Kidney epithelial cell (primary cell): Measurements from ENCODE around the gene OR1E2. TPM values are rescaled to one million over a fixed set of nuclear protein-coding genes. Genes with fewer than 3 reads are reported as not detected.
"Not testable (repeated sequence)": the region's sequence is repeated elsewhere in the genome, so short reads cannot be mapped to it uniquely, and the experiment has no call there.

Experiments
- DNase-seq: peaks from one replicate; pipeline ENCODE4 v3.0.0-alpha.2; 2010; ENCODE audit warnings: low read depth
- H3K27me3 ChIP-seq: 2 replicates; pipeline ENCODE4 v1.6.0; 2011; ENCODE audit warnings: low read length; ENCODE audit not compliant: control insufficient read depth, insufficient read depth
- H3K36me3 ChIP-seq: 2 replicates; pipeline ENCODE4 v1.5.1; 2011; ENCODE audit warnings: low read length; ENCODE audit not compliant: control insufficient read depth, insufficient read depth
- H3K4me3 ChIP-seq: 2 replicates; pipeline ENCODE4 v1.5.1; 2011; ENCODE audit warnings: low read depth, mild to moderate bottlenecking, control low read depth, low read length
- total RNA-seq: library from RNA; depleted of rRNA; stranded (reverse); fragments of >200 nt; gene quantifications from 2 replicates; pipeline ENCODE4 v1.2.3, GENCODE V29; 2015
- TF ChIP-seq, protein P1 (sequence below): IDR thresholded peaks from 2 replicates; pipeline ENCODE4 v1.5.1; 2011; ENCODE audit warnings: mild to moderate bottlenecking, moderate library complexity, low read length, control low read depth, inconsistent platforms; ENCODE audit not compliant: insufficient read depth, poor library complexity, severe bottlenecking

OR1E2 gene
- total RNA-seq, 1 donor from 2014 or later, result not detected

DNA sequence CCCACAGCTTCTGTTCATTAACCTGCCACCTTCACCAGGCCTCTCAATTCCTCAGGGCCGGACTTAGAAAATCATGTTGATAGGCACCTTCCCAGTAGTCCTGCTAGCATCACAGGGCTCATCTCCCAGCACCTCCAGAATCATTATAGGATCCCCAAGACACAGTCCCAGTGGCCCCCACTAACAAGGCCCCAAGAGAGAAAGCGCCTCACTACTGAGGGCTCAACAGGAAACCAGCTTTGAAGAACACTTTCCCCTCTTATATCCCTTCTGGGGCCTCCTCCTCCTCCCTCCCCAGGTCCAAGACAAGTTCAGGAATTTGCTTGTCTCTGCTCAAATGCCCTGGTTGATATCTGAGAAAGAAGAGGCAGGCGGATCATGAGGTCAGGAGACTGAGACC, 22.6 kb downstream of the OR1E2 start, which contains the start of gene OR3A3:
Gene OR3A3 (plus strand): TSS at position 301 of the 400 bp plus-strand sequence.
- no peak for DNase-seq
- H3K4me3 ChIP-seq, result no peak within 1 kb of the TSS
- TF ChIP-seq, protein P1, sequence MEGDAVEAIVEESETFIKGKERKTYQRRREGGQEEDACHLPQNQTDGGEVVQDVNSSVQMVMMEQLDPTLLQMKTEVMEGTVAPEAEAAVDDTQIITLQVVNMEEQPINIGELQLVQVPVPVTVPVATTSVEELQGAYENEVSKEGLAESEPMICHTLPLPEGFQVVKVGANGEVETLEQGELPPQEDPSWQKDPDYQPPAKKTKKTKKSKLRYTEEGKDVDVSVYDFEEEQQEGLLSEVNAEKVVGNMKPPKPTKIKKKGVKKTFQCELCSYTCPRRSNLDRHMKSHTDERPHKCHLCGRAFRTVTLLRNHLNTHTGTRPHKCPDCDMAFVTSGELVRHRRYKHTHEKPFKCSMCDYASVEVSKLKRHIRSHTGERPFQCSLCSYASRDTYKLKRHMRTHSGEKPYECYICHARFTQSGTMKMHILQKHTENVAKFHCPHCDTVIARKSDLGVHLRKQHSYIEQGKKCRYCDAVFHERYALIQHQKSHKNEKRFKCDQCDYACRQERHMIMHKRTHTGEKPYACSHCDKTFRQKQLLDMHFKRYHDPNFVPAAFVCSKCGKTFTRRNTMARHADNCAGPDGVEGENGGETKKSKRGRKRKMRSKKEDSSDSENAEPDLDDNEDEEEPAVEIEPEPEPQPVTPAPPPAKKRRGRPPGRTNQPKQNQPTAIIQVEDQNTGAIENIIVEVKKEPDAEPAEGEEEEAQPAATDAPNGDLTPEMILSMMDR, result no peak

DNA sequence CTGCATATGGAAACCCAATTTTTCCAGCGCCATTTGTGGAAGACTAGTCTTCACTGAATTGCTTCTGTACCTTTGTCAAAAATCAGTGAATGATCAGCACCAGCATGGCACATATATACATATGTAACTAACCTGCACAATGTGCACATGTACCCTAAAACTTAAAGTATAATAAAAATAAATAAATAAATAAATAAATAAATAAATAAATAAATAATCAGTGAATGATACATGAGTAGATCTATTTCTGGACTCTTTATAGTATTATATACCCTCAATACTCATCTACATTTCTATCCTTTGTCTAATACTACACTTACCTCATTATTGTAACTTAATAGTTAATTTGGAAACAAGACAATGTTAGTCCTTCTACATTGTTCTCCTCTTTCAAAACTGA, 29.8 kb downstream of the OR1E2 start:
- not testable (repeated sequence) for H3K36me3 ChIP-seq, H3K4me3 ChIP-seq, H3K27me3 ChIP-seq, DNase-seq

More for the DNA sequence above, 22.6 kb downstream of the OR1E2 start, which contains the start of gene OR3A3:
- H3K27me3 ChIP-seq, result no peaks in the 10 kb centered on the region
- H3K36me3 ChIP-seq, result no peaks in the 10 kb centered on the region

DNA sequence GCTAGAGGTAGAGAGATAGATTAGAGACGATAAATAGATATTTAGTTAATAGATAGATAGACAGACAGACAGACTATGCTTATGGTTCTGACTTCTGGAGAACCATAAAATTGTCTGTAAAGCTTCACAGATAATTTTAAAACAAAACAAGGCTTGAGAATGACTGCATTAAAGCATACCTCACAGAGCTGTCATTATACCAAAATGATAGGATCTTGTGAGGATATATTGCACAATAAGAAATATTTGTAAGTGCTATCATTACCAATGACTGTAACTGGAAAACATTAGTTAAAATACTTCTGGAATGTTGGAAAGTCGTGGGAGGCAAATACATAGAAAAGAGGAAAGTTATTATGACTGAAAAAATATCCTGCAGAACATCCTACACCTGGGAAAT, 31.9 kb downstream of the OR1E2 start:
- Histone ChIP-seq H3K4me3 (no peak overlapping the region), H3K36me3 (no peaks in the 10 kb centered on the region), H3K27me3 (no peaks in the 10 kb centered on the region)
- TF ChIP-seq, protein P1, result no peak
- DNase-seq, result no peak

DNA sequence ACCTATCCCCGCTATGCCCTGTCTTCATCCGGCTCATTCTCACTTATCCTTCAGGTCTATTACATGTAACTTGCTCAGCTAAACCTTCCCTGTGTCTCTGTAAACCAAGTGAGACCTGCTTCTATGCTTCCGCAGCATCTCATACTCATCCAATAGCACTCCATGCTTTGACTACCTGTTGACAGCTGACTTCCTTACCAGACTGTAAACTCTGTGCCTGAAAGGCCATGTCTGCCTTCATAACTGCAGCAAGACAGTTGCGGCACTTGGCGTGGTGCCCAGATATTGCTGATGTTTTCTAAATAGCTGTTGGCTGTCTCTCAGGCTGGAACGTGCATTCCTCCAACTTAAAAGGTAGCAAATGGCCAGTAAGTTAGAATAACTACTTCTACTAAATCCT, 33.6 kb downstream of the OR1E2 start:
- H3K27me3 ChIP-seq, result no peaks in the 10 kb centered on the region
- DNase-seq, result no peak
- TF ChIP-seq, protein P1, result no peak
- H3K4me3 ChIP-seq, result no peak overlapping the region
- H3K36me3 ChIP-seq, result no peaks in the 10 kb centered on the region

DNA sequence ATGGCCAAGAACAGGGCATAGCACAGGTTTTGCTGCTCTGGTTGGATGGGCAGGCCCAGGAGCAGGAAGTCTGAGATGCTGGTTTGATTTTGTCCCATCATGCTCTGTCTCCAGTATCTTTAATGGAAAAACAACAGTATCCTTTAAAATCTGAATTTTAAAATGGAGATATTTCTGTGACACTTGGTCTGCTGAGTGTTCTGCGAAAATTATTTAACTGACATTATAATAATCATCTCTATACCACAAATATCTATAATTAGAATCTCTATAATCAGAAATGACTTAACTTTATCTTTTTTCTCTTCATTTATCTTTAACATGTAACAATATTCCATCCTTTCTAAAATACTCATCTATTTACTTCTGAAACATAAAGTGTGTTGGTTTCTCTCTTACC, 35.3 kb downstream of the OR1E2 start, which contains the start of gene OR1E1:
Gene OR1E1 (minus strand): TSS at position 101 of the 400 bp plus-strand sequence. CDS start 0 bp downstream, at position 101.
- Histone ChIP-seq H3K4me3 (no peak within 1 kb of the TSS), H3K27me3 (no peaks in the 10 kb centered on the region), H3K36me3 (no peaks in the 10 kb centered on the region)
- no peak for DNase-seq
- TF ChIP-seq, protein P1, result no peak

DNA sequence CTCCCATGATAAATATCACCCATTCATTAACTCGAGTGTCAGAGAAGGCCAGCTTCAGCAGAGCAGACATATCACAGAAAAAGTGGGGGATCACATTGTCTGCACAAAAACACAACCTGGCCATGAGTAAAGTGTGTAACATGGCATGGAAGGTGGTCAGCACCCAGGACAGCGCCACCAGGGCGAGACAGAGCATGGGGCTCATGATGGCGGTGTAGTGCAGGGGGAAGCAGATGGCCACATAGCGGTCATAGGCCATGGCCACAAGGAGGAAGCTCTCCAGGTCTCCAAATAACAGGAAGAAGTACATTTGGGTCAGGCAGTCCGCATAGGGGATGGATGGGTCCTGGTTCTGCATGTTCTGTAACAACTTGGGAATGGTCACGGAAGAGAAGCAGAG, 35.8 kb downstream of the OR1E2 start:
- not testable (repeated sequence) for H3K27me3 ChIP-seq, H3K4me3 ChIP-seq, DNase-seq, H3K36me3 ChIP-seq

DNA sequence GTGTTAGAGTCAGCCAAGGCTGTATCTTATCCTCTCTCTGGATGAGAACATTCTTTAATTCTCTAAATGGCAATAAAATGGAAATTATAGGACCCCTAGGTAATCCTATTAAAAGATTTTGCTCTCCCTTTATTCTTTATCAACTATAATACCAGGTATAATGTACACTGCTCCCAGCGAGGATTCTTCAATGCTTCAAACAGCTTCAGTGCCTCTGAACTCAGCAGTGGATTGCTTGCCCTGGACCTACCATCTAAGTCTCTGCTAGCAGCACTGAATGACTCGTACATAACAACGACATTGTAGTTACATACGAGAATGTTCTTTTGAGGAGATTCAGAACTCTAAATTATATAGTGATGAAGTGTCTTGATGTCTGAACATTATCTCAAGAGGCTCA, 43.9 kb downstream of the OR1E2 start:
- no peak for DNase-seq
- H3K27me3 ChIP-seq, result peaks cover 7% of the 10 kb centered on the region
- no peak overlapping the region for H3K4me3 ChIP-seq
- H3K36me3 ChIP-seq, result no peaks in the 10 kb centered on the region
- TF ChIP-seq, protein P1, result no peak
